ENCODE results near the gene ZNF827.
A peak's percentile ranks its signal among the peaks of the same experiment; 100 is the strongest.

The ZNF827 gene

GRCh38 chr4:145873901-145874300 lies 64.7 kb downstream of the ZNF827 start:
- Mint-ChIP-seq H3K4me3 (no peak overlapping the region), H3K27me3 (no peaks in the 10 kb centered on the region), H3K4me1 (peaks cover 16 to 26% of the 10 kb centered on the region in 2 donors), H3K36me3 (peaks cover 10 to 23% of the 10 kb centered on the region in 2 donors), H3K9me3 (no peaks in the 10 kb centered on the region), H3K27ac (no peak overlapping the region)
- no peak for ATAC-seq (replicated peaks)
- no peak for DNase-seq

- no peak for DNase-seq
These were observed 67.4 kb downstream of the ZNF827 start for GRCh38 chr4:145871209-145871608.

DNA sequence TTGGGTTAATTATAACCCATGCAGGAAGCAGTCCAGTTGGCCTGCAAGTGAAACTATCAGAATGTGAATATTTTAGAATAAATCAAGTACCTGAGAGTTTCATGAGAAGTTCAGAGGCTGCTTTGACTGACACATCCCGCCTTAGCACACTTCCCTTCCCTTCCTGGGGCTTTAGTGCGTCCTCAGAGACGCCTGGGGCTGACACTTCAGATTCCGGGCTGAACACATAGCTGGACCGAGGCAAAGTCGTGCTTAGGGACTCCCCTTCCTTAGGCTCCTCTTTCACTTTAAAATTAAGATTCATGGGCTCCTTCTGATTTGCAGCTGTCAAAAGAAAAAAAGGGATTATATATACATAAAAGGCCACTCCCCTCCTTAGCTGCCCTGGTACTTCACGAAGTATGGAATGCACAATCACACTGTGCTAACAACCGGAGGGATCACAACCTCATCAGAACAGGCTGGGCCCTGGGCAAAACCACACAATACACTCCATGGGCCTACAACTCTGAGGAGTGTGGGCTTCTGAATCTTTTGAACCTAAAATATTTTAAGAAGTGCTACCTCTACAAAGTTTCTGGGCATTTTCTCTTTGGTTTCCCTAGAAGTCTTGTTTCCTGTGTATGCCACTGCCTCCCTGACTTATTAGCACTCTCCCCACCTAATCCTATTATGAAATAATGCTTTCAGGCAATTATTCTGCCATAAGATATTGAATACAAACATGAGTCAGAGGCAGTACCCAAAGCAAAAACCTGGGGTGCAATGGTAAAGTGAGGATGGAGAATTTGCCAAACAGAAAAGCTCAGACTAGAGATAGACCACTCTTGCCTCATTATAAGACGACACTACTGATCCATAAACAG lies 68.2 kb downstream of the ZNF827 start:
- Mint-ChIP-seq H3K4me3 (peak overlapping the region in 1 of 2 donors; percentile 19), H3K27ac (peak overlapping the region; percentile 56)

More at GRCh38 chr4:145871209-145871608, 67.4 kb downstream of the ZNF827 start:
- H3K36me3 Mint-ChIP-seq: peaks cover 5 to 13% of the 10 kb centered on the region in 2 donors
- H3K27me3 Mint-ChIP-seq: no peaks in the 10 kb centered on the region
- no peaks in the 10 kb centered on the region for H3K9me3 Mint-ChIP-seq
- peaks cover 16 to 30% of the 10 kb centered on the region in 2 donors for H3K4me1 Mint-ChIP-seq
- H3K27ac Mint-ChIP-seq: no peak overlapping the region
- H3K4me3 Mint-ChIP-seq: no peak overlapping the region
- ATAC-seq (replicated peaks): no peak

GRCh38 chr4:145868637-145869409 lies 69.8 kb downstream of the ZNF827 start:
- Mint-ChIP-seq H3K36me3 (peaks cover 9 to 19% of the 10 kb centered on the region in 2 donors), H3K9me3 (no peaks in the 10 kb centered on the region), H3K4me3 (no peak overlapping the region), H3K27me3 (no peaks in the 10 kb centered on the region), H3K27ac (no peak overlapping the region), H3K4me1 (peaks cover 23 to 43% of the 10 kb centered on the region in 2 donors)
- peak in 1 of 2 donors; percentile 61 for ATAC-seq (replicated peaks)
- DNase-seq: no peak

More for the DNA sequence above, 68.2 kb downstream of the ZNF827 start:
- peak; percentile 18 to 31 for ATAC-seq (replicated peaks)
- Mint-ChIP-seq H3K36me3 (peaks cover 7 to 18% of the 10 kb centered on the region in 2 donors), H3K9me3 (no peaks in the 10 kb centered on the region), H3K27me3 (no peaks in the 10 kb centered on the region), H3K4me1 (peaks cover 20 to 37% of the 10 kb centered on the region in 2 donors)
- DNase-seq: no peak

- Mint-ChIP-seq H3K27me3 (no peaks in the 10 kb centered on the region), H3K4me3 (no peak overlapping the region), H3K9me3 (no peaks in the 10 kb centered on the region), H3K4me1 (peaks cover 27 to 57% of the 10 kb centered on the region in 2 donors), H3K27ac (no peak overlapping the region), H3K36me3 (peaks cover 11 to 25% of the 10 kb centered on the region in 2 donors)
- ATAC-seq (replicated peaks) (no peak), DNase-seq (no peak)
These were observed 71.2 kb downstream of the ZNF827 start for GRCh38 chr4:145867406-145867805.

- no peak for ATAC-seq (replicated peaks)
- Mint-ChIP-seq H3K27me3 (no peaks in the 10 kb centered on the region), H3K4me3 (no peak overlapping the region), H3K4me1 (peaks cover 24 to 54% of the 10 kb centered on the region in 2 donors), H3K27ac (no peak overlapping the region), H3K9me3 (no peaks in the 10 kb centered on the region), H3K36me3 (peaks cover 8 to 22% of the 10 kb centered on the region in 2 donors)
- DNase-seq: no peak
These were observed 71.6 kb downstream of the ZNF827 start for GRCh38 chr4:145866991-145867390.

DNA sequence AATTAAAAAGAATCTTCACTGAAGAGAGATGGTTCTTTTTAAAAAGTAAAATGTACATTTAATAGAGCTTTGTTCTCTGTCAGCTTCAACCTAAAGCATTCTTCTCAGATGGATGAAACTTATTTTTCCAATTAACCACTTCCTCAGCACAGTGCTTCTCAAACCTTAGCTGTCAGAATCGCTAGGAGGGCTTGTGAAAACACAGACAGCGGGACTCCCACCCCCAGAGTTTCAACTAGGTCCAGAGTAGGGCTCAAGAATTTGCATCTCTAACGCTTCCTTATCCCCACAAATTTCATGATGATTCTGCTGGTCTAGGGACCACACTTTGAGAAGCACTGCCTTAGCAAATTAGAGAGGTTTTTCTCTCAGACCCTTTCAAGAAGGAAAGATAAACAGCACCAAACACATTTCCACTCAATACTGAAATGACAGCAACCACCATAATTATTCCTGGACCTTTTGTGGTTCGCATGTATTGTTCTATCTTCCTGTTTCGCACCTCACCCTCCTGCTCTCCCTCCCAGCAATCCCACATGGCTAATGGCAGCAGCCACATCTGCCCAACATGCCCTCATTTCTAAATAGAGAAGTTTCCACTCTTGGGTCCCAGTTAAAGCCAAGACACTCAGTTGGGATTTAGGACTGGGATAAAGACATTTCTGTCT lies 73.2 kb downstream of the ZNF827 start:
- H3K27ac Mint-ChIP-seq: no peak overlapping the region
- H3K9me3 Mint-ChIP-seq: no peaks in the 10 kb centered on the region
- ATAC-seq (replicated peaks): peak in 1 of 2 donors; percentile 41
- peaks cover 19 to 28% of the 10 kb centered on the region in 2 donors for H3K36me3 Mint-ChIP-seq
- no peaks in the 10 kb centered on the region for H3K27me3 Mint-ChIP-seq
- DNase-seq: no peak
- H3K4me1 Mint-ChIP-seq: peaks cover 14 to 51% of the 10 kb centered on the region in 2 donors
- peak overlapping the region in 1 of 2 donors; percentile 9 for H3K4me3 Mint-ChIP-seq

DNA sequence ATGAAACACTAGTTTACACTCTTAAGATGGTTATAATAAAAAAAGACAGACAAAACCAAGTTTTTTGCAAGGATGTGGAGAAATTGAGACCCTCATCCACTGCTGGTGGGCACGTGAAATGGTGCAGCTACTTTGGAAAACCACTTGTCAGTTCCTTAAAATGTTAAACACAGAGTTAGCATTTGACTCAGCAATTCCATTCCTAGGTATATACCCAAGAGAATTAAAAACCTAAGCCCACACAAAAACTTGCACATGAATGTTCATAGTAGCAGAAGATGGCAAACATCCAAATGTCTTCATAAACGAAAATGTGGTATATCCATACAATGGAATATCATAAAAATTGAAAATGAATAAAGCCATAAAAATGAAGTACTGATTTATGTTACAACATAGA lies 75.4 kb downstream of the ZNF827 start:
- no peak for DNase-seq
- Mint-ChIP-seq H3K36me3 (peaks cover 33 to 43% of the 10 kb centered on the region in 2 donors), H3K4me1 (peaks cover 21 to 44% of the 10 kb centered on the region in 2 donors), H3K27me3 (no peaks in the 10 kb centered on the region), H3K27ac (peak overlapping the region; percentile 31), H3K9me3 (no peaks in the 10 kb centered on the region), H3K4me3 (no peak overlapping the region)
- ATAC-seq (replicated peaks): peak; percentile 76 to 84

DNA sequence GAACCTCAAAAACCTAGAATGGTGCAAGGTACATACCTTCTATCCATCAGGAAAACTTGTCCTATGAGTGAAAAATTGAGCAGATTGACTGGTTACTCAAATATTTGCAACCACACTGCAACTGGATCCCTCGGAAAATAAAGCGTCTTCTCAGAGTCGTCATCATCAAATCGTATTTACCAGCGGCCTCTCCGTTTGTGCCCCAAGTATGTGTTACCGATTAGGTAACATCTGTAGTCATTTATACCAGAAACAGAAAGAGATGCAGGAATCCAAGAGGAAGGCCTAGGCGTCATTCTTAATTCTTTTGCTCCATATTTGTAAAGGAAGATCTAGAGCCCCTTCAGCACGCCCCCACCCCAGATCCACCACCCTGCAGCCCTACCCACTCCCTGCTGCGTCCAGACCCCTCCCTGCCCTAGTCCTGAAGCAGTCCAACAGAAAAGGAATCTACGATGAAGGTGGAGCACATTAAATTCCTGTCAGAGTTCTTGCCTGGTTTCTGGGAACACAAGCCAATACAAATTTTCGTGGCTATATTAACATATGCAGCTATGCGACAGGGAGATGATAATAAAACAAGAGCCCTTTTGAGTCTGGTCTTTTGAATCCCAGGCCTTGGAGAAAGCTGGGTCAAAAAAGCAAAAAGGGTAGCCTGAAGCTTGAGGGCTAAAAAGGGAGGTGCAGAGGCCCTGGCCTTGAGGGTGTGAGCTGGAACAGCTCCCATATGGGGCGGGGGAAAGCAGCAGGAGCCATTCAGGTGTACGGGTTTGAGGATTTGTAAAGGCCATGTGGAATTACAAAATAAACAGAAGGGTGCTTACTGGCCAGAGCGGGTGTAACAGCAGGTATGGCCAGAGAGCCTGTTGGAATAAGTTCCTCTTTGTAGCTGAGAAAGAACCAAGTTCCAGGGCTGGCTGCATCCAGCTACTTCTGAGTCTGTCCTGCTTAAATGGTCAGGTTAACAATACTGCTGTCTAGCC lies 77.0 kb downstream of the ZNF827 start:
- Mint-ChIP-seq H3K4me1 (peaks cover 21 to 44% of the 10 kb centered on the region in 2 donors), H3K36me3 (peaks cover 33 to 43% of the 10 kb centered on the region in 2 donors), H3K27ac (peak overlapping the region; percentile 28), H3K4me3 (no peak overlapping the region), H3K27me3 (no peaks in the 10 kb centered on the region), H3K9me3 (no peaks in the 10 kb centered on the region)
- DNase-seq (no peak), ATAC-seq (replicated peaks) (no peak)

DNA sequence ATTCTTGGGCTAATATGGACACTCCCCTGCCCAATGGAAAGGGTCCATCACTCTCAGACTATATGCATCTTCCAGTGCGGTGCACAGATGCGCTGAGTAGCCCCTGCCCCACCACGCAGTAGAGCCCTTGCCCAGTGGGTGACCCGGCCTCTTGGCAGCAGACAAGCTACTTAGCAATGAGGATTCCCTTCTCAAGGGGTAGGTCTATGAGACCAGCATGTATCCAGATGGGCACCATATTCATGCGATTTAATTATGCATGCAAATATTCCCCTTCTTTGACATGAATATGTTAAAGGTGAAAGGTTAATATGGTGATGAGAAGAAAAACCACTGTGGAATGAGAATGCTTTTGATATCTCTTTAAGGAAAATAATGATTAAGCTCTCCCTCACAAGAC lies 77.7 kb downstream of the ZNF827 start:
- ATAC-seq (replicated peaks) (no peak), DNase-seq (no peak)
- H3K4me1 Mint-ChIP-seq: peaks cover 21 to 42% of the 10 kb centered on the region in 2 donors
- peak overlapping the region; percentile 28 for H3K27ac Mint-ChIP-seq
- no peaks in the 10 kb centered on the region for H3K27me3 Mint-ChIP-seq
- peaks cover 31 to 43% of the 10 kb centered on the region in 2 donors for H3K36me3 Mint-ChIP-seq
- no peak overlapping the region for H3K4me3 Mint-ChIP-seq
- H3K9me3 Mint-ChIP-seq: no peaks in the 10 kb centered on the region

DNA sequence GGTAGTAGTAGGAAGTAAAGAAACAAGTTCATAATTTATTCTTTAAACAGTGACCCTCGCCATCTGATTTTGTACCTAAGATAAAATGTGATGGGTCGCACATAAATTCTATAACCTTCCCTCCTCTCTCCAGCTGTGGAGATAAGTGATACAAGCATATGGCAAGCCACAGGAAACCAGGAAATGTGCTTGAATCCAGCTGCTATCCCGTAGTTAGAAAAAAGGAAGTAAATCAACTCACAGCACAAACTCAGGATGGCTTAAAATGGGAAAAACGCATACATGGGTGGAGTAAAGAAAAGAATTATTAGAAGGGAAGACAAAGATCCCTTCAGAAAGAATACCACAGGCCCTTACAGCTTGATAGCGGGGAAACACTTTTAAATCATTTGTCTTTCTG lies 78.2 kb downstream of the ZNF827 start:
- Mint-ChIP-seq H3K27ac (no peak overlapping the region), H3K4me1 (peaks cover 18 to 37% of the 10 kb centered on the region in 2 donors), H3K9me3 (no peaks in the 10 kb centered on the region), H3K27me3 (no peaks in the 10 kb centered on the region), H3K36me3 (peaks cover 31 to 39% of the 10 kb centered on the region in 2 donors), H3K4me3 (no peak overlapping the region)
- DNase-seq (no peak), ATAC-seq (replicated peaks) (no peak)

DNA sequence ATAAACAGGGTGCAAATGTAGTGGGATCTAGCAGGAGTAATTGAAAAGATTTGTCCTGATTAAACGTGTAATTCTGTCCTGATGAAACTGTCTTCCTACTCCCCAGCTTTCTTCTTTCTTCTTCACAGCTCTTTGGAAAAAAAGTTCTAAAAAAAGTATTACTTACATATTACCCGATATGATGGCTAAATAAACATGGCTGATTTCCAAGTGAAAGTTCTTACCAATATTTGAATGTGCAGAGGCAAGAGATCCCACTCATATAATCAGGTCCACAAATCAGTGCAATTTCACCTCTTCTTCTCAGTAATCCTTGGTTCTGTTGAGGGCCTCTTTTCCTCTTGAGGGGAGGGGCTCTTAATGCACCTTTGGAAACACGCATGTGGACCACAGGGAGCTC lies 78.7 kb downstream of the ZNF827 start:
- ATAC-seq (replicated peaks): no peak
- Mint-ChIP-seq H3K9me3 (no peaks in the 10 kb centered on the region), H3K36me3 (peaks cover 31 to 38% of the 10 kb centered on the region in 2 donors), H3K27me3 (no peaks in the 10 kb centered on the region), H3K4me1 (peaks cover 15 to 35% of the 10 kb centered on the region in 2 donors), H3K27ac (no peak overlapping the region), H3K4me3 (no peak overlapping the region)
- no peak for DNase-seq

DNA sequence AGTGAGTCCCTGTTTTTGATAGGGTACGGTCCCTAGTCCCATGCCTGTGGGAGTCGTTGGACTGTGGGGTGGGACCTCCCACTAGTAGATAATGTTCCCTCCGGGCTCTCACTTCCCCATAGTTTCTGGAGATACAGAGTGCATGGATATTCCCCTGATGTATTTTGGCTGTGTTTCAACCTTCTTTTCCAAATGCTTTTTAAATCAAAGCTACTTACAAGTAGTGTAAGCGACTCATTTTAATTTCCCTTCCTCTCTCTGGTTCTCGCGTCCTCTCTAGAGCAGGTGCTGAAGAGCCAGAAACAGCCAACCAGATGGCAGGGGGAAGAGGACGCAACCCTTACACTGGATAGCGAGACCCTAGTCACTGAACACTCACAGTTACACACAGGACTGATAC lies 79.2 kb downstream of the ZNF827 start:
- Mint-ChIP-seq H3K4me1 (peaks cover 15 to 35% of the 10 kb centered on the region in 2 donors), H3K27me3 (no peaks in the 10 kb centered on the region), H3K9me3 (no peaks in the 10 kb centered on the region), H3K27ac (no peak overlapping the region), H3K36me3 (peaks cover 31 to 41% of the 10 kb centered on the region in 2 donors), H3K4me3 (no peak overlapping the region)
- DNase-seq (no peak), ATAC-seq (replicated peaks) (no peak)
